ENCODE data around the gene AMOTL2. TPM values are rescaled to one million over a fixed set of nuclear protein-coding genes. Genes with fewer than 3 reads are reported as not detected.
A peak's percentile ranks its signal among the peaks of the same experiment; 100 is the strongest.

The AMOTL2 gene
- total and polyA plus RNA-seq, 8 donors: 23.8 to 106 (median 47.6) TPM

DNA sequence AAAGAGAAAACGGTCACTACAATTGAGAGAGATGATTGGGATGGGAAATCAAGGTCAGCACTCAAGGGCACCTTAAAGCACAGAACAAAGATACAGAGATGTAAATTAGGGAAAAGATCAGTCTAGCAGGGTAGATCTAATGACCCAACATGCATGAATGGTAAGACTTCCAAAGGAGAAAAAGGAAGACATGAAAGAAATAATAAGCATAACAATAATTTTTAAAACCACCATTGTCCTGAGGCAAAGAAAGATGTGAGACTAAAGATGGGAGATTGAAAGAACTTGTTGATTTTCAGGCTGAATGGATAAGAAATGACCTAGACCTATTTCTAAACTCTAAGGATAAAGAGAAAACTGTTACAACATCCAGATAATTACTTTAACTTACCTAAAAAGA lies 34.8 kb upstream of the AMOTL2 start:
- Histone ChIP-seq H3K4me3 (no peak overlapping the region), H3K4me1 (peaks cover 6 to 10% of the 10 kb centered on the region in 2 donors), H3K36me3 (no peaks in the 10 kb centered on the region), H3K27me3 (peaks cover 0 to 32% of the 10 kb centered on the region in 2 donors), H3K27ac (no peak overlapping the region), H3K9me3 (no peaks in the 10 kb centered on the region)
- DNase-seq (no peak), ATAC-seq (no peak)
- TF ChIP-seq CTCF (IDR thresholded peaks at IDR 0.05): no peak
- intact Hi-C loops (cut with DNase I): no loop called here

DNA sequence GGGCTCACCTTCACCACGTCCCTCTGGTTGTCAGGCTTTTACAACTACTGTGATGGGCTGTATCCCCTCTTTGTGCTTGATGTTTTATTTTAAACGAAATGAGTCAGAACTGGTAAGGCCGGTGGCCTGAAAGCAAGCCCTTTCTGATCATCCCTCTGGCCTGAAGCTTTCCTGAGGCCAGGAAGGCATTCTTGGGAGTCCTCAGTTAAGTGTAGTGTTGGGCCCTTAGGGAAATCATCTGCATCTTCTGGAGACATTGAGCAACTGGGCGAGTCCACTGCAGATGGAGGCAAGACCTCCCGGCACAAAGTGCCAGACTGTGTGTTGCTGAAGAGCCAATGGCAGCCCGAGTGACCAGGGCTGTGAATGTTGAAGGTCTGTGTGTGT lies 33.0 kb upstream of the AMOTL2 start:
- no peak for TF ChIP-seq CTCF (IDR thresholded peaks at IDR 0.05)
- intact Hi-C loops (cut with DNase I): no loop called here
- Histone ChIP-seq H3K27ac (no peak overlapping the region), H3K36me3 (no peaks in the 10 kb centered on the region), H3K4me1 (peaks cover 6 to 10% of the 10 kb centered on the region in 2 donors), H3K4me3 (no peak overlapping the region), H3K9me3 (peaks cover 0 to 6% of the 10 kb centered on the region in 2 donors), H3K27me3 (peaks cover 0 to 33% of the 10 kb centered on the region in 2 donors)
- DNase-seq (no peak), ATAC-seq (no peak)

- TF ChIP-seq CTCF (IDR thresholded peaks at IDR 0.05): no peak
- H3K9me3 ChIP-seq: peaks cover 0 to 13% of the 10 kb centered on the region in 2 donors
- peak; percentile 35 to 83 (median 56) for DNase-seq
- H3K4me3 ChIP-seq: peak overlapping the region; percentile 30 to 33
- peak; percentile 88 for ATAC-seq
- H3K36me3 ChIP-seq: no peaks in the 10 kb centered on the region
- H3K4me1 ChIP-seq: peaks cover 6 to 10% of the 10 kb centered on the region in 2 donors
- peaks cover 0 to 33% of the 10 kb centered on the region in 2 donors for H3K27me3 ChIP-seq
- intact Hi-C loops (cut with DNase I): no loop called here
- no peak overlapping the region for H3K27ac ChIP-seq
These were observed 32.3 kb upstream of the AMOTL2 start for GRCh38 chr3:134406331-134407238.

- intact Hi-C loops (cut with DNase I): no loop called here
- no peak for TF ChIP-seq CTCF (IDR thresholded peaks at IDR 0.05)
- no peak for DNase-seq
- ATAC-seq: no peak
- H3K36me3 ChIP-seq: no peaks in the 10 kb centered on the region
- H3K4me1 ChIP-seq: peaks cover 6 to 10% of the 10 kb centered on the region in 2 donors
- H3K27me3 ChIP-seq: peaks cover 0 to 39% of the 10 kb centered on the region in 2 donors
- peaks cover 0 to 13% of the 10 kb centered on the region in 2 donors for H3K9me3 ChIP-seq
- no peak overlapping the region for H3K27ac ChIP-seq
- H3K4me3 ChIP-seq: no peak overlapping the region
These were observed 30.2 kb upstream of the AMOTL2 start for GRCh38 chr3:134404366-134404885.

DNA sequence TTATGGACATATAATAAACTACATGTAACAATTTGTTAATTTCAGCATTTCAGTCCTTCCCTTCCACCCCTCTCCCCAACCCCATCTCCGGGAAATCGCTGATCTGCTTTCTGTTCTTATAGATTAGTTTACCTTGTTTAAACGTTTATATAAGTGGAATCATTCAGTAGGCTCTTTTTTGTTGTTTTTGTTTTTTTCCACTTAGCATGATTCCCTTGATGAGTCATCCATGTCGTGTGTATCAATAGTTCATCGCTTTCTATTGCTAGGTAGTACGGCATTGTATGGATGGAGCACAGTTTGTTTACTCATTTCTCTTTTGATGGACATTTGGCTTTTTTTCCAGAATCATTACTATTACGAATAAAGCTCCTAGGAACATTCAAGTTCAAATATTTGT lies 23.5 kb upstream of the AMOTL2 start:
- Histone ChIP-seq H3K4me3 (no peak overlapping the region), H3K9me3 (peaks cover 0 to 11% of the 10 kb centered on the region in 2 donors), H3K27ac (no peak overlapping the region), H3K4me1 (peaks cover 0 to 3% of the 10 kb centered on the region in 2 donors), H3K36me3 (no peaks in the 10 kb centered on the region), H3K27me3 (peaks cover 0 to 5% of the 10 kb centered on the region in 2 donors)
- DNase-seq (no peak), ATAC-seq (no peak)
- intact Hi-C loops (cut with DNase I): no loop called here
- TF ChIP-seq CTCF (IDR thresholded peaks at IDR 0.05): no peak

Data from left lung (tissue), 10 donors.